Osteocyte (in vitro differentiated cells): ENCODE data around the gene R3HDM4. TPM values are rescaled to one million over a fixed set of nuclear protein-coding genes. Genes with fewer than 3 reads are reported as not detected.
A peak's percentile ranks its signal among the peaks of the same experiment; 100 is the strongest.

Experiments
- DNase-seq: peaks from one replicate; pipeline ENCODE4 v3.0.0; 2021; ENCODE audit warnings: mixed read lengths; ENCODE audit not compliant: unreplicated experiment; ENCODE audit errors: extremely low spot score
- H3K27ac Mint-ChIP-seq: one replicate; pipeline ENCODE4 v1.8.0; 2021; ENCODE audit warnings: mild to moderate bottlenecking, mixed read lengths; ENCODE audit not compliant: unreplicated experiment
- H3K27me3 Mint-ChIP-seq: one replicate; pipeline ENCODE4 v1.8.0; 2021; ENCODE audit warnings: mixed read lengths; ENCODE audit not compliant: unreplicated experiment
- H3K36me3 Mint-ChIP-seq: one replicate; pipeline ENCODE4 v1.8.0; 2021; ENCODE audit warnings: mixed read lengths; ENCODE audit not compliant: unreplicated experiment
- H3K4me1 Mint-ChIP-seq: one replicate; pipeline ENCODE4 v1.8.0; 2021; ENCODE audit warnings: mixed read lengths; ENCODE audit not compliant: unreplicated experiment
- H3K4me3 Mint-ChIP-seq: one replicate; pipeline ENCODE4 v1.8.0; 2021; ENCODE audit warnings: mild to moderate bottlenecking, moderate library complexity, mixed read lengths; ENCODE audit not compliant: unreplicated experiment
- H3K9me3 Mint-ChIP-seq: one replicate; pipeline ENCODE4 v1.8.0; 2021; ENCODE audit warnings: mixed read lengths; ENCODE audit not compliant: unreplicated experiment
- long read RNA-seq: library from polyadenylated mRNA; unstranded; transcript quantifications from one replicate; pipeline ENCODE4 v2.0.0, GENCODE V29; 2021
- total RNA-seq: library from RNA; stranded (reverse); gene quantifications from 2 replicates; pipeline ENCODE4 v1.2.1, GENCODE V29; 2021
- TF ChIP-seq, protein P1 (sequence below): fragments of 200-600 bp; sonication (generic); IDR thresholded peaks from 2 replicates; pipeline ENCODE4 v1.5.0; 2021; ENCODE audit warnings: antibody characterized with exemption, mild to moderate bottlenecking, moderate library complexity

R3HDM4 gene
- total RNA-seq = 61.1 and 63.5 TPM in 2 replicates
- long read RNA-seq, partial matches to known transcripts = 0 of 2 reads
- long read RNA-seq, other reads (novel, unspliced or antisense) = 1 of 2 reads

DNA sequence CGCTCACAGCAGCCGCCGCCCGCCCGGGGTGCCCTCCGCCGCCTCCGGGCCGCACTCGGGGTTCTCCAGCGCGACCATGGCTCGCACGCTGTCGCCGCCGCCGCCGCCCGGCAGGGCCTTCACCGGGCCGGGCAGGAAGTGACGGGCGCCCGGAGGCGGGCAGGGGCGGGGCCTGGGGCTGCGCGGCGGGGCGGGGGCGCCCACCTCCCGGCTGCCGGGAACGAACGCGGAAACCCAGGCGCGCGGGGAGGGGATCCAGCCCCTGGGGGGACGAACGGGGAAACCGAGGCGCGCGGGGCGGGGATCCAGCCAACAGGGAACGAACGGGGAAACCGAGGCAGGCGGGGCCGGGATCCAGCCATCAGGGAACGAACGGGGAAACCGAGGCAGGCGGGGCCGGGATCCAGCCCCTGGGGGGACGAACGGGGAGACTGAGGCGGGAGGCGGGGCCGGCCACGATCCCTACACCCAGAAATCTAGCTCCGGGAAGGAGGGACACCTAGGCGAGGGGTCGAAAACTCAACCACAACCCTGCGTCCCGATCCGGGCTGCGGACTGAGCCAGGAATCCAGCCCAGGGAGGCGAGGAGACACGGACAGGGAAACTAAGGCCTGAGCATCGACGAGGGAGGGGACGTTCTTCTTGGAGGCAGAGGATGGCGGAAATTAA, at the start of gene R3HDM4:
Gene R3HDM4, minus strand, starts transcription at position 140 of the 669 bp plus-strand sequence. Its CDS starts 62 bp downstream, at position 78.
- Mint-ChIP-seq H3K9me3 (no peaks in the 10 kb centered on the region), H3K36me3 (no peaks in the 10 kb centered on the region), H3K4me3 (peak within 1 kb of the TSS; percentile 75), H3K4me1 (peaks cover 12% of the 10 kb centered on the region), H3K27ac (peak within 1 kb of the TSS; percentile 79), H3K27me3 (peaks cover 2% of the 10 kb centered on the region)
- DNase-seq = peak; percentile 92
- TF ChIP-seq, protein P1, sequence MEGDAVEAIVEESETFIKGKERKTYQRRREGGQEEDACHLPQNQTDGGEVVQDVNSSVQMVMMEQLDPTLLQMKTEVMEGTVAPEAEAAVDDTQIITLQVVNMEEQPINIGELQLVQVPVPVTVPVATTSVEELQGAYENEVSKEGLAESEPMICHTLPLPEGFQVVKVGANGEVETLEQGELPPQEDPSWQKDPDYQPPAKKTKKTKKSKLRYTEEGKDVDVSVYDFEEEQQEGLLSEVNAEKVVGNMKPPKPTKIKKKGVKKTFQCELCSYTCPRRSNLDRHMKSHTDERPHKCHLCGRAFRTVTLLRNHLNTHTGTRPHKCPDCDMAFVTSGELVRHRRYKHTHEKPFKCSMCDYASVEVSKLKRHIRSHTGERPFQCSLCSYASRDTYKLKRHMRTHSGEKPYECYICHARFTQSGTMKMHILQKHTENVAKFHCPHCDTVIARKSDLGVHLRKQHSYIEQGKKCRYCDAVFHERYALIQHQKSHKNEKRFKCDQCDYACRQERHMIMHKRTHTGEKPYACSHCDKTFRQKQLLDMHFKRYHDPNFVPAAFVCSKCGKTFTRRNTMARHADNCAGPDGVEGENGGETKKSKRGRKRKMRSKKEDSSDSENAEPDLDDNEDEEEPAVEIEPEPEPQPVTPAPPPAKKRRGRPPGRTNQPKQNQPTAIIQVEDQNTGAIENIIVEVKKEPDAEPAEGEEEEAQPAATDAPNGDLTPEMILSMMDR = no peak

DNA sequence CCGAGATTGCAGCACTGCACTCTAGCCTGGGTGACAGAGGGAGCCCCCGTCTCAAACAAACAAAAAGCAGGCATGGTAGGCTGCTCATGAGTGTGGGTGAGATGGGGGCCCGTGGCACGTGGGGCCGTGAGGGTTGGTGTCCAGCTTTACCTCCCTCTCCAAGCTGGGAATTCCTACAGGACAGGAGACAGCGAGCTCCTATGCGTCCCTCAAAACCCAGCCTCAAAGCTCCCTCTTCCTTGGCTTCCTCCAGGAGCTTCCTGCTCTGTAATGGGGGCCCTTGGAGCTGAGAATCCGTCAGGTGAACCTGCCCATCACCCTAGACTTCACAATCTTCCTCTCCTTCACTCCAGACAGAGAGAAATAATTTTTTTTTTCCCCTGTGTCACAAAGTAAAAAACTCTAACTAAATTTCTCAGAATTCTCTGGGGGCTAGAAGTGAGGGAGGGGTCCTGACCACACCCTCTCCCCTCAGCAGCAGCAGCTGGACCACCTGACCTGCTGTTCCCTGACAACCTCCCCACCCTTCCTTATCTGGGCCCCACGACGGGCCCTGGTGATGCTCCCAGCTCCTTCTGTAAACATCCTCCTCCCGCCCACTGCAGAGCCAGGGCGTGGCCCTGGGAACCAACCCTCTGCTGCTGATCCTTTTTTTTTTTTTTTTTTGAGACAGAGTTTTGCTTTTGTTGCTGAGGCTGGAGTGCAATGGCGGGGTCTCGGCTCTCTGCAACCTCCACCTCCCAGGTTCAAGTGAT, 49.0 kb upstream of the R3HDM4 start:
- H3K4me1 Mint-ChIP-seq = peaks cover 20% of the 10 kb centered on the region
- no peak for DNase-seq
- peak overlapping the region; percentile 75 for H3K27ac Mint-ChIP-seq
- no peaks in the 10 kb centered on the region for H3K27me3 Mint-ChIP-seq
- H3K9me3 Mint-ChIP-seq = no peaks in the 10 kb centered on the region
- H3K4me3 Mint-ChIP-seq = no peak overlapping the region
- H3K36me3 Mint-ChIP-seq = peaks cover 13% of the 10 kb centered on the region
- TF ChIP-seq, protein P1 = no peak

DNA sequence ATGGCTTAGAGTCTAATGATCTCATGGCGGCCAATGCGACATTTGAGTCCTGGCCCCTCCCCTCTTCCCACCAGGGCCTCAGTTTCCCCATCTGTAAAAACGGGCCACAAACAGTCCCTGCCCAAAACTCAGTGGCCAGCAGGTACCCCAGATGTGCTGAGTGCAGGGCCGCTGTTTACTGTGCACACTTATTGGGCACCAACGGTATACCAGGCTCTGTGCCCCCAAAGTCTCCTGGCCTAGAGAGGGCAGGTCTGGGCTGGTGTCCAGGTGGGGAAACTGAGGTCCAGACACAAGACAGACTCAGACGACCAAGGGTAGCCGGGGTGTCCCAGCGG, 47.6 kb upstream of the R3HDM4 start:
- TF ChIP-seq, protein P1 = no peak
- no peaks in the 10 kb centered on the region for H3K9me3 Mint-ChIP-seq
- no peak for DNase-seq
- no peaks in the 10 kb centered on the region for H3K27me3 Mint-ChIP-seq
- no peak overlapping the region for H3K27ac Mint-ChIP-seq
- no peak overlapping the region for H3K4me3 Mint-ChIP-seq
- H3K4me1 Mint-ChIP-seq = peaks cover 20% of the 10 kb centered on the region
- peaks cover 8% of the 10 kb centered on the region for H3K36me3 Mint-ChIP-seq

DNA sequence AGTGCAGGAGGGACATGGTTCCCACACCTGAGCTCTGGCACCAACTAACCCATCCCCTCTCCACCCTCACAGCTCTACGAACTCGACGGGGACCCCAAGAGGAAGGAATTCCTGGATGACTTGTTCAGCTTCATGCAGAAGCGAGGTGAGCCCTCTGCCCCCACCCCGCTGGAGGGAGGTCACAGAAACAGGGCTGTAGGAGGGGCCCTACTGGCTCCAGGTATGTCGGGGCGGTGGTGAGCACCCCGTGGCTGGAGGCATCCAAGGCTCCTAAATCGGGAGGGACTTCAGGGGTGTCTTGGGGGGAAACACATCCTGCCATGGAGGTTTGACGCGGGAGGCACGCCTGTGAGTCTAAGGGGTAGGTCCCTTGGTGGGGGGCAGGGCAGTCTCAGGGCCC, 47.0 kb upstream of the R3HDM4 start:
- no peak overlapping the region for H3K27ac Mint-ChIP-seq
- TF ChIP-seq, protein P1 = no peak

More for the DNA sequence above, 47.0 kb upstream of the R3HDM4 start:
- H3K36me3 Mint-ChIP-seq = peaks cover 4% of the 10 kb centered on the region
- H3K4me3 Mint-ChIP-seq = no peak overlapping the region
- no peaks in the 10 kb centered on the region for H3K9me3 Mint-ChIP-seq
- peaks cover 20% of the 10 kb centered on the region for H3K4me1 Mint-ChIP-seq
- no peak for DNase-seq
- no peaks in the 10 kb centered on the region for H3K27me3 Mint-ChIP-seq
